WTC11 (cell line): ENCODE measurements around the gene CREB3L1. TPM values are rescaled to one million over a fixed set of nuclear protein-coding genes. Genes with fewer than 3 reads are reported as not detected.

Experiments
- ATAC-seq: fragments of 200-7000 bp; cut with Tn5 transposase; 2 replicates; pipeline ENCODE4 v1.10.0; 2021; ENCODE audit warnings: mild to moderate bottlenecking, moderate library complexity
- CTCF ChIA-PET: fragments of 300-600 bp; sonication (Branson Sonifier 250); formaldehyde crosslinking; loops from one replicate; lab custom pipeline; 2021; ENCODE audit warnings: antibody characterized with exemption; lab: Charles Lee
- POLR2A ChIA-PET: fragments of 350-600 bp; sonication (Branson Sonifier 250); formaldehyde crosslinking; loops from one replicate; lab custom pipeline; 2021; ENCODE audit warnings: antibody characterized with exemption; lab: Charles Lee
- DNase-seq: peaks from one replicate; pipeline ENCODE4 v3.0.0; 2021; ENCODE audit warnings: low spot score
- H3K27ac Mint-ChIP-seq: 2 replicates; pipeline ENCODE4 v1.8.0; 2021; ENCODE audit warnings: mixed read lengths
- H3K27me3 Mint-ChIP-seq: 2 replicates; pipeline ENCODE4 v1.8.0; 2021; ENCODE audit warnings: low read depth, mild to moderate bottlenecking, moderate library complexity, mixed read lengths
- H3K36me3 Mint-ChIP-seq: 2 replicates; pipeline ENCODE4 v1.8.0; 2021; ENCODE audit warnings: mixed read lengths
- H3K4me1 Mint-ChIP-seq: 2 replicates; pipeline ENCODE4 v1.8.0; 2022; ENCODE audit warnings: mixed read lengths
- H3K4me3 Mint-ChIP-seq: 2 replicates; pipeline ENCODE4 v1.8.0; 2021; ENCODE audit warnings: mild to moderate bottlenecking, moderate library complexity, mixed read lengths
- H3K9me3 Mint-ChIP-seq: 2 replicates; pipeline ENCODE4 v1.8.0; 2021; ENCODE audit warnings: mixed read lengths
- ATF1 ChIP-seq: sonication (generic); formaldehyde crosslinking; IDR thresholded peaks from 2 replicates; pipeline ENCODE4 v1.8.1; 2023; ENCODE audit warnings: mild to moderate bottlenecking, moderate library complexity, missing genetic modification reagents
- ATF6 ChIP-seq: sonication (generic); formaldehyde crosslinking; IDR thresholded peaks from 2 replicates; pipeline ENCODE4 v1.8.1; 2023; ENCODE audit warnings: mild to moderate bottlenecking, missing genetic modification reagents
- CDX4 ChIP-seq: fragments of 250-450 bp; sonication (Bioruptor Pico); IDR thresholded peaks from 2 replicates; pipeline ENCODE4 v1.9.0; 2021; ENCODE audit warnings: moderate library complexity, mild to moderate bottlenecking, inconsistent platforms, borderline replicate concordance
- GTF2I ChIP-seq: fragments of 250-450 bp; sonication (Bioruptor Pico); conservative IDR thresholded peaks from 2 replicates; pipeline ENCODE4 v1.4.0; 2021; ENCODE audit warnings: mild to moderate bottlenecking
- IRF2 ChIP-seq: sonication (generic); formaldehyde crosslinking; IDR thresholded peaks from 2 replicates; pipeline ENCODE4 v1.8.0; 2022; ENCODE audit warnings: low read depth, missing genetic modification reagents, borderline replicate concordance
- JAZF1 ChIP-seq: fragments of 250-450 bp; sonication (Bioruptor Pico); IDR thresholded peaks from 2 replicates; pipeline ENCODE4 v1.9.0; 2021; ENCODE audit warnings: moderate library complexity, mild to moderate bottlenecking, inconsistent platforms
- JUN ChIP-seq: sonication (generic); formaldehyde crosslinking; IDR thresholded peaks from 2 replicates; pipeline ENCODE4 v1.8.0; 2023; ENCODE audit warnings: mild to moderate bottlenecking, missing genetic modification reagents
- NR3C1 ChIP-seq: sonication (generic); formaldehyde crosslinking; conservative IDR thresholded peaks from 2 replicates; pipeline ENCODE4 v1.8.1; 2023; ENCODE audit warnings: low read depth, mild to moderate bottlenecking, missing genetic modification reagents
- RORB ChIP-seq: fragments of 250-450 bp; sonication (Bioruptor Pico); IDR thresholded peaks from 2 replicates; pipeline ENCODE4 v1.9.0; 2021; ENCODE audit warnings: mild to moderate bottlenecking
- SMAD4 ChIP-seq: sonication (generic); formaldehyde crosslinking; IDR thresholded peaks from 2 replicates; pipeline ENCODE4 v1.8.0; 2022; ENCODE audit warnings: mild to moderate bottlenecking, missing genetic modification reagents
- STAT6 ChIP-seq: sonication (generic); formaldehyde crosslinking; conservative IDR thresholded peaks from 2 replicates; pipeline ENCODE4 v1.8.1; 2023; ENCODE audit warnings: mild to moderate bottlenecking, low read depth, missing genetic modification reagents, moderate library complexity
- TCF7 ChIP-seq: sonication (generic); formaldehyde crosslinking; IDR thresholded peaks from 2 replicates; pipeline ENCODE4 v1.8.0; 2022; ENCODE audit warnings: mild to moderate bottlenecking, low read depth, missing genetic modification reagents, moderate library complexity
- TEAD1 ChIP-seq: sonication (generic); formaldehyde crosslinking; IDR thresholded peaks from 2 replicates; pipeline ENCODE4 v1.8.0; 2022; ENCODE audit warnings: mild to moderate bottlenecking, missing genetic modification reagents
- TEAD4 ChIP-seq: sonication (generic); formaldehyde crosslinking; IDR thresholded peaks from 2 replicates; pipeline ENCODE4 v1.8.0; 2022; ENCODE audit warnings: mild to moderate bottlenecking, missing genetic modification reagents
- ZNF138 ChIP-seq: sonication (generic); formaldehyde crosslinking; conservative IDR thresholded peaks from 2 replicates; pipeline ENCODE4 v1.8.1; 2022; ENCODE audit warnings: mild to moderate bottlenecking, moderate library complexity, missing genetic modification reagents
- ZNF423 ChIP-seq: fragments of 250-450 bp; sonication (Bioruptor Pico); IDR thresholded peaks from 2 replicates; pipeline ENCODE4 v2.1.2; 2022; ENCODE audit warnings: mild to moderate bottlenecking, moderate library complexity
- total RNA-seq: library from RNA; stranded (reverse); gene quantifications from 3 replicates; pipeline ENCODE4 v1.2.3, GENCODE V29; 2021
- TF ChIP-seq, protein P1 (sequence below): sonication (generic); formaldehyde crosslinking; IDR thresholded peaks from 2 replicates; pipeline ENCODE4 v1.8.1; 2022; ENCODE audit warnings: missing genetic modification reagents, borderline replicate concordance
- TF ChIP-seq, protein P2 (sequence below): sonication (generic); formaldehyde crosslinking; IDR thresholded peaks from 2 replicates; pipeline ENCODE4 v1.8.0; 2023; ENCODE audit warnings: mild to moderate bottlenecking, missing genetic modification reagents
- TF ChIP-seq, protein P3 (sequence below): sonication (generic); formaldehyde crosslinking; conservative IDR thresholded peaks from 2 replicates; pipeline ENCODE4 v1.8.1; 2022; ENCODE audit warnings: mild to moderate bottlenecking, missing genetic modification reagents
- TF ChIP-seq, protein P4 (sequence below): sonication (generic); formaldehyde crosslinking; IDR thresholded peaks from 2 replicates; pipeline ENCODE4 v1.8.1; 2022; ENCODE audit warnings: mild to moderate bottlenecking, missing genetic modification reagents, moderate library complexity, borderline replicate concordance

The CREB3L1 gene
- total RNA-seq, 1 experiment from 2014 or later, result 10.9 TPM

DNA sequence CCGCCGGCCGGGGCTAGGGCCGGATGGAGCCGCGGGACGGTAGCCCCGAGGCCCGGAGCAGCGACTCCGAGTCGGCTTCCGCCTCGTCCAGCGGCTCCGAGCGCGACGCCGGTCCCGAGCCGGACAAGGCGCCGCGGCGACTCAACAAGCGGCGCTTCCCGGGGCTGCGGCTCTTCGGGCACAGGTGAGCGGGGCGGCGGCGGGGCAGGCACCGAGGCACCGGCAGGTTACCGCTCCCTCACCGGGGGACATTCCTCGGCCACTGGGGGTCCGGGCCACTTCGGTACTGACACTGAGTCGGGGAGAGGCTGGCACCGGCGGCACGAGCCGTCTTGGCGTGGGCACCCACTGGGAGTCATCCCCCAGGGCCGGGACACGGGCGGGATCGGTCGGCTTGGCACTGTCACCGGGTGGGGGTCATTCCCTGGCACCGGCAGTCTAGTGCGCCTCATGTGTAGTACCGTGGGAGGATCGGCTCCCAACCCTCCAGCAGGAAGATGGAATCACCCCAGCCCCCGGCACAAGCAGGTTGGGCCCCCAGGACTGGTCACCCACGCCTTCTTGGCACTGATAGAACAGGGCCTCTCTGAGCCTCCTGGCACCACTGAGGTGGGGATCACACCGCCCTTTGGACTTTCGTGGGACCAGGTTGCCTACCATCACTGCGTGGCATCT, 70.3 kb downstream of the CREB3L1 start (continued):
- TF ChIP-seq CDX4 (CRISPR knock-in tag), result no peak
- TF ChIP-seq IRF2 (CRISPR knock-in tag), result no peak
- no peak for TF ChIP-seq TEAD1 (CRISPR knock-in tag)
- TF ChIP-seq JUN, result 0 out of 2 replicates have a peak, but pooled peaks have one; percentile 34
- TF ChIP-seq, protein P1, sequence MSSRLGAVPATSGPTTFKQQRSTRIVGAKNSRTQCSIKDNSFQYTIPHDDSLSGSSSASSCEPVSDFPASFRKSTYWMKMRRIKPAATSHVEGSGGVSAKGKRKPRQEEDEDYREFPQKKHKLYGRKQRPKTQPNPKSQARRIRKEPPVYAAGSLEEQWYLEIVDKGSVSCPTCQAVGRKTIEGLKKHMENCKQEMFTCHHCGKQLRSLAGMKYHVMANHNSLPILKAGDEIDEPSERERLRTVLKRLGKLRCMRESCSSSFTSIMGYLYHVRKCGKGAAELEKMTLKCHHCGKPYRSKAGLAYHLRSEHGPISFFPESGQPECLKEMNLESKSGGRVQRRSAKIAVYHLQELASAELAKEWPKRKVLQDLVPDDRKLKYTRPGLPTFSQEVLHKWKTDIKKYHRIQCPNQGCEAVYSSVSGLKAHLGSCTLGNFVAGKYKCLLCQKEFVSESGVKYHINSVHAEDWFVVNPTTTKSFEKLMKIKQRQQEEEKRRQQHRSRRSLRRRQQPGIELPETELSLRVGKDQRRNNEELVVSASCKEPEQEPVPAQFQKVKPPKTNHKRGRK, result no peak
- TF ChIP-seq, protein P2, sequence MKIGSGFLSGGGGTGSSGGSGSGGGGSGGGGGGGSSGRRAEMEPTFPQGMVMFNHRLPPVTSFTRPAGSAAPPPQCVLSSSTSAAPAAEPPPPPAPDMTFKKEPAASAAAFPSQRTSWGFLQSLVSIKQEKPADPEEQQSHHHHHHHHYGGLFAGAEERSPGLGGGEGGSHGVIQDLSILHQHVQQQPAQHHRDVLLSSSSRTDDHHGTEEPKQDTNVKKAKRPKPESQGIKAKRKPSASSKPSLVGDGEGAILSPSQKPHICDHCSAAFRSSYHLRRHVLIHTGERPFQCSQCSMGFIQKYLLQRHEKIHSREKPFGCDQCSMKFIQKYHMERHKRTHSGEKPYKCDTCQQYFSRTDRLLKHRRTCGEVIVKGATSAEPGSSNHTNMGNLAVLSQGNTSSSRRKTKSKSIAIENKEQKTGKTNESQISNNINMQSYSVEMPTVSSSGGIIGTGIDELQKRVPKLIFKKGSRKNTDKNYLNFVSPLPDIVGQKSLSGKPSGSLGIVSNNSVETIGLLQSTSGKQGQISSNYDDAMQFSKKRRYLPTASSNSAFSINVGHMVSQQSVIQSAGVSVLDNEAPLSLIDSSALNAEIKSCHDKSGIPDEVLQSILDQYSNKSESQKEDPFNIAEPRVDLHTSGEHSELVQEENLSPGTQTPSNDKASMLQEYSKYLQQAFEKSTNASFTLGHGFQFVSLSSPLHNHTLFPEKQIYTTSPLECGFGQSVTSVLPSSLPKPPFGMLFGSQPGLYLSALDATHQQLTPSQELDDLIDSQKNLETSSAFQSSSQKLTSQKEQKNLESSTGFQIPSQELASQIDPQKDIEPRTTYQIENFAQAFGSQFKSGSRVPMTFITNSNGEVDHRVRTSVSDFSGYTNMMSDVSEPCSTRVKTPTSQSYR, result no peak
- no peak for TF ChIP-seq TEAD4
- TF ChIP-seq RORB, result no peak

DNA sequence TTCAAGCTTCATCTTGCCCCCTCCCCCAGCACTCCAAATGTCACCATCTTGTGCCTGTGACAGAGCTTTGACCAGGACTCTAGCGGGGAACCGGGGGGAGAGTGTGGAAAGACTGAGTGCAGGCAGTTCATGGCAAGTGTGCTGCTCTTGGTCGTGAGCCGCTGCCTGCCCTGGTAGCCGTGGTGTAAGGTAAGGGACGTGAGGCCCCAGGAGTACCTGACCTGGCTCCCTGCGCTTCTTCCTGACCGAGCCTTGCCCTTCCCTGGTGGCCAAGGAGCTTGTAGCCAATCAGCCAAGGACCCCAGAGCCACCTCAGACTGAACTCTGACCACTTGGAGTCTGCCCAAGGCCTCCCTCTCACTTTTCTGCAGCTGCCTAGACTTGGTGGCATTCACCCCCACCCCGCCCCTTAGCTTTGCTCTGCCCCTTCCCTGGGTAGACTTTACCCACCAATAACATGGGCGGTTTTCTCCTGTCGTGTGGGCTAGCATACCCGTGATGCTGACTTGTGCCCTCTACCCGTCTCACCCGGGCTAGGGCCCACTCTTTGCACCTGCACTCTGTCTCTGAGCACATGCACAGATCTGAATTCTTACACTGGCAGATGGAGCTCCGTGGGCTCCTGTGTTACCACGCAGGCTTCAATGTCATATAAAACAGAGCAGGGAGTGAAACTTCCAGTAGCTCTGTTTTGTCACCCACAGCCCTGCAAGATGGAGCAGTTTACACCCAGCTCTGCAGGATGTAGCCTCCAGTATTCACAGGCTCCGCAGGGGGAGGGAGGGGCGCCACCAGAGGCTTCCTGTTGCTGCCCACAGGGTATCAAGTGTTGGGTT, 71.3 kb downstream of the CREB3L1 start:
- POLR2A ChIA-PET, result interaction anchor here (0.6 to 1.5 kb wide), 2 partner anchors 53 to 268 kb away, joined by 3 to 6 read pairs; no protein-coding TSS in a partner anchor
- H3K36me3 Mint-ChIP-seq, result no peaks in the 10 kb centered on the region
- no peak for DNase-seq
- TF ChIP-seq SMAD4 (CRISPR knock-in tag), result no peak
- no peak for TF ChIP-seq ZNF423 (CRISPR knock-in tag)
- no peak for TF ChIP-seq GTF2I (CRISPR knock-in tag)
- TF ChIP-seq JAZF1 (CRISPR knock-in tag), result no peak
- no peak for TF ChIP-seq TCF7 (CRISPR knock-in tag)
- CTCF ChIA-PET, result interaction anchor here (0.7 to 8.8 kb wide), 12 partner anchors 9 to 110 kb away, joined by 3 to 231 read pairs (median 8); partner anchors contain the start of genes CHRM4 and MDK
- H3K4me3 Mint-ChIP-seq, result peak overlapping the region; percentile 77
- no peak for ATAC-seq
- H3K9me3 Mint-ChIP-seq, result no peaks in the 10 kb centered on the region
- peak overlapping the region; percentile 61; the same call in 1 of the 2 replicates for H3K27ac Mint-ChIP-seq
- peaks cover 83% of the 10 kb centered on the region for H3K4me1 Mint-ChIP-seq
- peaks cover 11% of the 10 kb centered on the region for H3K27me3 Mint-ChIP-seq

DNA sequence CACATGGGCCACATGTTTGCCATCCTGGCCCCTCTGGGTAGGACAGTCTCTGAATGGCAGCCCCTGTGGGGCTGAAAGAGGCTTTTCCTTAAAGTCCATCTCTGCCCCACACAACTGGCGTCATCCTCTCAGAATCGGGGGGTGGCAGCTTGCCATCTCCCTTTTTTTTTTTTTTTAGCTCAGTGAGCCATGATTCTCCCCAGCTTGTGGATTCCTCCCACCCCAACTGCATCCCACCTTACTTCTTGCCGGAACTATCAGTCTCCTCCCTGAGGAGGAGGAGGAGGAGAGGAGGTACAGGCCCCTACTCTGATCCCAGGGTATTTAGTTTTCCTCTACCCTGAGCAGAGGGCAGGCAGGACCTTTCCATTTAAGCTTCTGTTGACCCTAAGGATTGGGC, 73.2 kb downstream of the CREB3L1 start:
- peaks cover 7% of the 10 kb centered on the region for H3K27me3 Mint-ChIP-seq
- CTCF ChIA-PET, result interaction anchor here (0.6 to 8.8 kb wide), 11 partner anchors 11 to 113 kb away, joined by 3 to 231 read pairs (median 33); partner anchors contain the start of genes CHRM4 and MDK
- TF ChIP-seq NR3C1 (CRISPR knock-in tag) (no peak), STAT6 (CRISPR knock-in tag) (no peak), ATF6 (CRISPR knock-in tag) (no peak), ATF1 (CRISPR knock-in tag) (no peak), ZNF138 (no peak)
- TF ChIP-seq, protein P3, sequence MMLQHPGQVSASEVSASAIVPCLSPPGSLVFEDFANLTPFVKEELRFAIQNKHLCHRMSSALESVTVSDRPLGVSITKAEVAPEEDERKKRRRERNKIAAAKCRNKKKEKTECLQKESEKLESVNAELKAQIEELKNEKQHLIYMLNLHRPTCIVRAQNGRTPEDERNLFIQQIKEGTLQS, result no peak
- TF ChIP-seq, protein P4, sequence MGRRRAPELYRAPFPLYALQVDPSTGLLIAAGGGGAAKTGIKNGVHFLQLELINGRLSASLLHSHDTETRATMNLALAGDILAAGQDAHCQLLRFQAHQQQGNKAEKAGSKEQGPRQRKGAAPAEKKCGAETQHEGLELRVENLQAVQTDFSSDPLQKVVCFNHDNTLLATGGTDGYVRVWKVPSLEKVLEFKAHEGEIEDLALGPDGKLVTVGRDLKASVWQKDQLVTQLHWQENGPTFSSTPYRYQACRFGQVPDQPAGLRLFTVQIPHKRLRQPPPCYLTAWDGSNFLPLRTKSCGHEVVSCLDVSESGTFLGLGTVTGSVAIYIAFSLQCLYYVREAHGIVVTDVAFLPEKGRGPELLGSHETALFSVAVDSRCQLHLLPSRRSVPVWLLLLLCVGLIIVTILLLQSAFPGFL (CRISPR knock-in tag), result no peak

More for the DNA sequence above, 73.2 kb downstream of the CREB3L1 start:
- POLR2A ChIA-PET, result no interaction called here
- DNase-seq (no peak), ATAC-seq (no peak)
- no peaks in the 10 kb centered on the region for H3K9me3 Mint-ChIP-seq
- H3K27ac Mint-ChIP-seq, result no peak overlapping the region
- H3K4me1 Mint-ChIP-seq, result peaks cover 67% of the 10 kb centered on the region
- peaks cover 6% of the 10 kb centered on the region; the same call in 1 of the 2 replicates for H3K36me3 Mint-ChIP-seq
- H3K4me3 Mint-ChIP-seq, result no peak overlapping the region
